IMR-90 (cell line): ENCODE results near the gene CRISPLD2.

ENCODE experiments used
- CEBPB ChIP-seq: IDR thresholded peaks from 2 replicates; pipeline ENCODE4 v1.6.1; 2012; ENCODE audit warnings: low read depth, low read length, improper control_type of control experiment
- MAZ ChIP-seq: IDR thresholded peaks from 2 replicates; pipeline ENCODE4 v1.6.1; 2012; ENCODE audit warnings: low read depth, mild to moderate bottlenecking, low read length, improper control_type of control experiment, moderate library complexity, borderline replicate concordance
- POLR2A ChIP-seq: IDR thresholded peaks from 2 replicates; pipeline ENCODE4 v1.6.1; 2012; ENCODE audit warnings: mild to moderate bottlenecking, low read depth, low read length
- RAD21 ChIP-seq: IDR thresholded peaks from 2 replicates; pipeline ENCODE4 v1.6.1; 2012; ENCODE audit warnings: low read length, improper control_type of control experiment
- RFX5 ChIP-seq: IDR thresholded peaks from 2 replicates; pipeline ENCODE4 v1.8.0; 2012; ENCODE audit warnings: low read depth, mild to moderate bottlenecking, low read length, moderate library complexity
- SMC3 ChIP-seq: fragments of 150-350 bp; IDR thresholded peaks from 2 replicates; pipeline ENCODE4 v1.6.1; 2016; ENCODE audit warnings: low read depth, mild to moderate bottlenecking, antibody characterized with exemption, low read length, moderate library complexity
- TF ChIP-seq, protein P1 (sequence below): conservative IDR thresholded peaks from 2 replicates; pipeline ENCODE4 v1.5.1; 2012; ENCODE audit warnings: mild to moderate bottlenecking, low read depth, low read length, improper control_type of control experiment
- TF ChIP-seq, protein P2 (sequence below): fragments of 150-350 bp; IDR thresholded peaks from 2 replicates; pipeline ENCODE4 v1.6.1; 2016; ENCODE audit warnings: low read depth, mild to moderate bottlenecking, low read length, moderate library complexity, borderline replicate concordance

DNA sequence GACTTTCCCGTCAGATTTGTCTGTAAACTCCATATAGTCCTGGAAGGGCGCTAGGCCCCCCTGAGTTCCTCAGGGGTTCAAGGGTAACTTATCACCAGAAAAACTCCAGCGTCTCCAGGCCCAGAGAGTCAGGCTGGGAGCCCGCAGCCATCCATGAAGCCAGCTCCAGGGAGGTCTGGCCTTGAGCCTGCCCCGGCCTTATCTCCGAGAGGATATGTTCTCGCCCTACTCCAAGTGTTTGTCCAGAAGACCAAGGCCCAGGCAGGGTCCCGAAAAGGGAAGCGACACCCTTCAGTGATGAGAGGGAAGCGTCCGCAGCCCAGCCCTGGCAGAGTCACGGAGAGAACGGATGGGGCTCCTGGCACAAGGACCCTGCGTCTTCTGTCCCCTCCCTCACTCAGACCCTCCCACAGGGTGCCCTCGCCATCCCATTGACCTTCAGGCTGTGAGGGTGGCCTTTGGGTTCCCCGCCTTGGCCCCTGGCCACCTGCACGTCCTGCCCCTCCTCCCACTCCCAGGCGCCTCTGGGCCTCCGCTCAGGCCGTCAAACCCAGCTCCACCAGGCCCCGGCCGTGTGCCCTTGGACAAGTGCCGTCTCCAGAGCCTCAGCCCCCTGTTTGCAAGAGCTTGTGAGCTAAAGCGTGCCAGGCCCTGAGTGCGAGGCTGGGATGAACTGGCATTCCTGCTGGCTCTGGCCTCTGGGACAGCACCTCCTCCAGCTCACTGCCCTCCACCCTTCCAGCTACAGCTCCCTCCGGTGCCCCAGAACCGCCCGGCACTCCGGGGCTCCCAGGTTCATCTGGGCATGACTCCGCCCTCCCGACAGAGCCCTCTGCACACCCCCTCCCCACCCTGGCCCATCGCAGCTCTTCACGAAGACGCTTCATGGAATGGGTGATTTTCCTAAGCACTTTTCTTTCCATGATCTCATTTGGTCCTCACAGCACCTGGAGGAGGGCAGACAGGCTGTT, 108.1 kb downstream of the CRISPLD2 start:
- TF ChIP-seq RFX5 (no peak), CEBPB (no peak), POLR2A (no peak), SMC3 (no peak), MAZ (no peak), RAD21 (no peak)
- TF ChIP-seq, protein P1, sequence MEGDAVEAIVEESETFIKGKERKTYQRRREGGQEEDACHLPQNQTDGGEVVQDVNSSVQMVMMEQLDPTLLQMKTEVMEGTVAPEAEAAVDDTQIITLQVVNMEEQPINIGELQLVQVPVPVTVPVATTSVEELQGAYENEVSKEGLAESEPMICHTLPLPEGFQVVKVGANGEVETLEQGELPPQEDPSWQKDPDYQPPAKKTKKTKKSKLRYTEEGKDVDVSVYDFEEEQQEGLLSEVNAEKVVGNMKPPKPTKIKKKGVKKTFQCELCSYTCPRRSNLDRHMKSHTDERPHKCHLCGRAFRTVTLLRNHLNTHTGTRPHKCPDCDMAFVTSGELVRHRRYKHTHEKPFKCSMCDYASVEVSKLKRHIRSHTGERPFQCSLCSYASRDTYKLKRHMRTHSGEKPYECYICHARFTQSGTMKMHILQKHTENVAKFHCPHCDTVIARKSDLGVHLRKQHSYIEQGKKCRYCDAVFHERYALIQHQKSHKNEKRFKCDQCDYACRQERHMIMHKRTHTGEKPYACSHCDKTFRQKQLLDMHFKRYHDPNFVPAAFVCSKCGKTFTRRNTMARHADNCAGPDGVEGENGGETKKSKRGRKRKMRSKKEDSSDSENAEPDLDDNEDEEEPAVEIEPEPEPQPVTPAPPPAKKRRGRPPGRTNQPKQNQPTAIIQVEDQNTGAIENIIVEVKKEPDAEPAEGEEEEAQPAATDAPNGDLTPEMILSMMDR: no peak
- TF ChIP-seq, protein P2, sequence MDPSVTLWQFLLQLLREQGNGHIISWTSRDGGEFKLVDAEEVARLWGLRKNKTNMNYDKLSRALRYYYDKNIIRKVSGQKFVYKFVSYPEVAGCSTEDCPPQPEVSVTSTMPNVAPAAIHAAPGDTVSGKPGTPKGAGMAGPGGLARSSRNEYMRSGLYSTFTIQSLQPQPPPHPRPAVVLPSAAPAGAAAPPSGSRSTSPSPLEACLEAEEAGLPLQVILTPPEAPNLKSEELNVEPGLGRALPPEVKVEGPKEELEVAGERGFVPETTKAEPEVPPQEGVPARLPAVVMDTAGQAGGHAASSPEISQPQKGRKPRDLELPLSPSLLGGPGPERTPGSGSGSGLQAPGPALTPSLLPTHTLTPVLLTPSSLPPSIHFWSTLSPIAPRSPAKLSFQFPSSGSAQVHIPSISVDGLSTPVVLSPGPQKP: no peak
